ENCODE measurements around the gene CSHL1.
"Not testable (repeated sequence)": the region's sequence is repeated elsewhere in the genome, so short reads cannot be mapped to it uniquely, and the experiment has no call there.

GRCh38 chr17:63866625-63867024 is 44.4 kb downstream of the CSHL1 start:
- not testable (repeated sequence) for TF ChIP-seq POLR2AphosphoS5, POLR2A (IDR thresholded peaks at IDR 0.05)
